Activated CD4-positive, alpha-beta T cell treated with anti-CD3 and anti-CD28 coated beads, Interleukin-2, amount 10 ng/mL, durations not matched to agents 24 days and 14 days (primary cell): Measurements from ENCODE around the gene TRAP1. TPM values are rescaled to one million over a fixed set of nuclear protein-coding genes. Genes with fewer than 3 reads are reported as not detected.

Experiments used
- DNase-seq: peaks from one replicate; pipeline ENCODE4 v3.0.0; 2022
- H3K27ac Mint-ChIP-seq: one replicate; pipeline ENCODE4 v1.8.0; 2022; ENCODE audit warnings: mild to moderate bottlenecking, mixed read lengths
- H3K27me3 Mint-ChIP-seq: one replicate; pipeline ENCODE4 v1.8.0; 2022; ENCODE audit warnings: mixed read lengths
- H3K36me3 Mint-ChIP-seq: one replicate; pipeline ENCODE4 v1.8.0; 2022; ENCODE audit warnings: low read depth, mild to moderate bottlenecking, mixed read lengths
- H3K4me1 Mint-ChIP-seq: one replicate; pipeline ENCODE4 v1.8.0; 2021; ENCODE audit warnings: mixed read lengths
- H3K4me3 Mint-ChIP-seq: one replicate; pipeline ENCODE4 v1.8.0; 2022; ENCODE audit warnings: mild to moderate bottlenecking, moderate library complexity, mixed read lengths
- H3K9me3 Mint-ChIP-seq: one replicate; pipeline ENCODE4 v1.8.0; 2021; ENCODE audit warnings: mixed read lengths
- intact Hi-C: fragments of 100-400 bp; cut with micrococcal nuclease; formaldehyde crosslinking; loops from one replicate; pipeline ENCODE4 v1.15.1; 2023
- total RNA-seq: library from RNA; stranded (reverse); gene quantifications from 2 replicates; pipeline ENCODE4 v1.2.3, GENCODE V29; 2022

Gene TRAP1
- total RNA-seq, 1 donor from 2014 or later, result 421 TPM

- Mint-ChIP-seq H3K36me3 (peaks cover 37% of the 10 kb centered on the region), H3K27me3 (no peaks in the 10 kb centered on the region), H3K9me3 (no peaks in the 10 kb centered on the region), H3K27ac (peak overlapping the region; percentile 45), H3K4me3 (peak overlapping the region; percentile 25), H3K4me1 (peaks cover 7% of the 10 kb centered on the region)
- intact Hi-C loops, result loop anchor here (1.0 to 2.0 kb wide), 2 partner anchors 26 to 190 kb away; partner anchors contain the start of genes CREBBP and TRAP1
- peak; percentile 94 for DNase-seq
These were observed 26.8 kb downstream of the TRAP1 start for GRCh38 chr16:3690470-3690928.

GRCh38 chr16:3689731-3690130 is 27.6 kb downstream of the TRAP1 start:
- Mint-ChIP-seq H3K36me3 (peaks cover 39% of the 10 kb centered on the region), H3K27ac (no peak overlapping the region), H3K27me3 (no peaks in the 10 kb centered on the region), H3K4me3 (no peak overlapping the region), H3K4me1 (peaks cover 7% of the 10 kb centered on the region), H3K9me3 (no peaks in the 10 kb centered on the region)
- intact Hi-C loops, result loop anchor here (1.0 to 2.0 kb wide), 2 partner anchors 27 to 191 kb away; partner anchors contain the start of genes CREBBP and TRAP1
- no peak for DNase-seq

- Mint-ChIP-seq H3K9me3 (no peaks in the 10 kb centered on the region), H3K27ac (no peak overlapping the region), H3K4me3 (no peak overlapping the region), H3K4me1 (peaks cover 7% of the 10 kb centered on the region), H3K27me3 (no peaks in the 10 kb centered on the region), H3K36me3 (peaks cover 43% of the 10 kb centered on the region)
- no peak for DNase-seq
- intact Hi-C loops, result loop anchor here (2.0 kb wide), 1 partner anchor 61 kb away; no protein-coding TSS in a partner anchor
These were observed 29.5 kb downstream of the TRAP1 start for GRCh38 chr16:3687792-3688191.

GRCh38 chr16:3687021-3687420 is 30.3 kb downstream of the TRAP1 start:
- peaks cover 7% of the 10 kb centered on the region for H3K4me1 Mint-ChIP-seq
- peaks cover 48% of the 10 kb centered on the region for H3K36me3 Mint-ChIP-seq
- intact Hi-C loops, result loop anchor here (2.0 kb wide), 1 partner anchor 62 kb away; no protein-coding TSS in a partner anchor
- no peak for DNase-seq
- H3K4me3 Mint-ChIP-seq, result no peak overlapping the region
- no peaks in the 10 kb centered on the region for H3K9me3 Mint-ChIP-seq
- H3K27ac Mint-ChIP-seq, result peak overlapping the region; percentile 46
- H3K27me3 Mint-ChIP-seq, result no peaks in the 10 kb centered on the region

- DNase-seq, result no peak
- H3K4me3 Mint-ChIP-seq, result no peak overlapping the region
- H3K27me3 Mint-ChIP-seq, result no peaks in the 10 kb centered on the region
- H3K36me3 Mint-ChIP-seq, result peaks cover 47% of the 10 kb centered on the region
- no peaks in the 10 kb centered on the region for H3K9me3 Mint-ChIP-seq
- H3K27ac Mint-ChIP-seq, result no peak overlapping the region
- intact Hi-C loops, result no loop called here
- H3K4me1 Mint-ChIP-seq, result no peaks in the 10 kb centered on the region
These were observed 36.1 kb downstream of the TRAP1 start for GRCh38 chr16:3681206-3681605.

- peaks cover 51% of the 10 kb centered on the region for H3K36me3 Mint-ChIP-seq
- DNase-seq, result no peak
- H3K27ac Mint-ChIP-seq, result no peak overlapping the region
- no peaks in the 10 kb centered on the region for H3K27me3 Mint-ChIP-seq
- no peaks in the 10 kb centered on the region for H3K4me1 Mint-ChIP-seq
- intact Hi-C loops, result no loop called here
- no peaks in the 10 kb centered on the region for H3K9me3 Mint-ChIP-seq
- H3K4me3 Mint-ChIP-seq, result no peak overlapping the region
These were observed 39.3 kb downstream of the TRAP1 start for GRCh38 chr16:3677994-3678393.

GRCh38 chr16:3675601-3676130 is 41.7 kb downstream of the TRAP1 start:
- Mint-ChIP-seq H3K27ac (no peak overlapping the region), H3K36me3 (peaks cover 50% of the 10 kb centered on the region), H3K27me3 (no peaks in the 10 kb centered on the region), H3K4me1 (no peaks in the 10 kb centered on the region), H3K9me3 (no peaks in the 10 kb centered on the region), H3K4me3 (no peak overlapping the region)
- DNase-seq, result no peak
- intact Hi-C loops, result no loop called here

GRCh38 chr16:3674513-3675295 is 42.6 kb downstream of the TRAP1 start:
- peaks cover 52% of the 10 kb centered on the region for H3K36me3 Mint-ChIP-seq
- peaks cover 1% of the 10 kb centered on the region for H3K4me1 Mint-ChIP-seq
- no peak overlapping the region for H3K27ac Mint-ChIP-seq
- H3K27me3 Mint-ChIP-seq, result no peaks in the 10 kb centered on the region
- H3K4me3 Mint-ChIP-seq, result no peak overlapping the region
- H3K9me3 Mint-ChIP-seq, result no peaks in the 10 kb centered on the region
- intact Hi-C loops, result no loop called here
- DNase-seq, result no peak

- no peak overlapping the region for H3K4me3 Mint-ChIP-seq
- peaks cover 3% of the 10 kb centered on the region for H3K4me1 Mint-ChIP-seq
- intact Hi-C loops, result no loop called here
- H3K36me3 Mint-ChIP-seq, result peaks cover 51% of the 10 kb centered on the region
- DNase-seq, result no peak
- no peaks in the 10 kb centered on the region for H3K9me3 Mint-ChIP-seq
- H3K27me3 Mint-ChIP-seq, result no peaks in the 10 kb centered on the region
- no peak overlapping the region for H3K27ac Mint-ChIP-seq
These were observed 43.5 kb downstream of the TRAP1 start for GRCh38 chr16:3673676-3674377.

- Mint-ChIP-seq H3K27ac (no peak overlapping the region), H3K4me1 (peaks cover 3% of the 10 kb centered on the region), H3K9me3 (no peaks in the 10 kb centered on the region), H3K27me3 (no peaks in the 10 kb centered on the region), H3K4me3 (no peak overlapping the region), H3K36me3 (peaks cover 52% of the 10 kb centered on the region)
- intact Hi-C loops, result no loop called here
- no peak for DNase-seq
These were observed 44.1 kb downstream of the TRAP1 start for GRCh38 chr16:3673201-3673600.

GRCh38 chr16:3672571-3673041 is 44.7 kb downstream of the TRAP1 start:
- no peak for DNase-seq
- intact Hi-C loops, result no loop called here
- Mint-ChIP-seq H3K27me3 (no peaks in the 10 kb centered on the region), H3K27ac (no peak overlapping the region), H3K4me1 (peaks cover 3% of the 10 kb centered on the region), H3K4me3 (no peak overlapping the region), H3K9me3 (no peaks in the 10 kb centered on the region), H3K36me3 (peaks cover 51% of the 10 kb centered on the region)

- no peaks in the 10 kb centered on the region for H3K27me3 Mint-ChIP-seq
- peaks cover 50% of the 10 kb centered on the region for H3K36me3 Mint-ChIP-seq
- intact Hi-C loops, result no loop called here
- no peaks in the 10 kb centered on the region for H3K9me3 Mint-ChIP-seq
- no peak for DNase-seq
- H3K4me3 Mint-ChIP-seq, result no peak overlapping the region
- H3K4me1 Mint-ChIP-seq, result peaks cover 7% of the 10 kb centered on the region
- no peak overlapping the region for H3K27ac Mint-ChIP-seq
These were observed 45.9 kb downstream of the TRAP1 start for GRCh38 chr16:3671424-3671823.

GRCh38 chr16:3670711-3671110 is 46.6 kb downstream of the TRAP1 start:
- Mint-ChIP-seq H3K9me3 (no peaks in the 10 kb centered on the region), H3K36me3 (peaks cover 54% of the 10 kb centered on the region), H3K4me3 (no peak overlapping the region), H3K27me3 (no peaks in the 10 kb centered on the region), H3K4me1 (peaks cover 14% of the 10 kb centered on the region), H3K27ac (no peak overlapping the region)
- intact Hi-C loops, result no loop called here
- no peak for DNase-seq

- intact Hi-C loops, result no loop called here
- H3K36me3 Mint-ChIP-seq, result peaks cover 54% of the 10 kb centered on the region
- no peak for DNase-seq
These were observed 48.2 kb downstream of the TRAP1 start for GRCh38 chr16:3669082-3669481.

More at GRCh38 chr16:3669082-3669481, 48.2 kb downstream of the TRAP1 start:
- H3K9me3 Mint-ChIP-seq, result no peaks in the 10 kb centered on the region
- H3K4me3 Mint-ChIP-seq, result no peak overlapping the region
- H3K4me1 Mint-ChIP-seq, result peaks cover 20% of the 10 kb centered on the region
- H3K27me3 Mint-ChIP-seq, result no peaks in the 10 kb centered on the region
- H3K27ac Mint-ChIP-seq, result no peak overlapping the region
